OCI-LY7 (cell line): ENCODE data around the gene IGDCC3. TPM values are rescaled to one million over a fixed set of nuclear protein-coding genes. Genes with fewer than 3 reads are reported as not detected.

Experiments used
- BruUV-seq: library from RNA; stranded (reverse); fragments of 400-500 nt; replicated peaks from 2 replicates; lab custom pipeline; 2021; lab: Mats Ljungman, UMichigan
- CTCF ChIA-PET: fragments of 300-600 bp; sonication (Branson Sonifier 250); formaldehyde crosslinking; loops from one replicate; lab custom pipeline; 2022; ENCODE audit warnings: antibody characterized with exemption; ENCODE audit not compliant: unreplicated experiment; lab: Charles Lee
- POLR2A ChIA-PET: fragments of 300-600 bp; sonication (Branson Sonifier 250); formaldehyde crosslinking; loops from one replicate; lab custom pipeline; 2022; ENCODE audit warnings: antibody characterized with exemption; lab: Charles Lee
- DNase-seq: peaks from one replicate; pipeline ENCODE4 v3.0.0-alpha.2; 2015; ENCODE audit warnings: low spot score
- H2AFZ ChIP-seq: fragments of 200-600 bp; sonication (generic), shearing (Covaris generic); 2 replicates; pipeline ENCODE4 v1.6.1; 2014; ENCODE audit warnings: mild to moderate bottlenecking, antibody characterized with exemption, low read length, moderate library complexity
- H3K27ac ChIP-seq: fragments of 200-600 bp; sonication (generic); 2 replicates; pipeline ENCODE4 v1.5.1; 2014; ENCODE audit warnings: mixed run types, low read depth, mild to moderate bottlenecking, moderate library complexity, low read length, inconsistent platforms; ENCODE audit not compliant: poor library complexity, severe bottlenecking
- H3K36me3 ChIP-seq: fragments of 200-600 bp; sonication (generic); 2 replicates; pipeline ENCODE4 v1.6.1; 2014; ENCODE audit warnings: mild to moderate bottlenecking, antibody characterized with exemption, low read length, moderate library complexity, mixed read lengths; ENCODE audit not compliant: insufficient read depth
- H3K4me1 ChIP-seq: fragments of 200-600 bp; sonication (generic); 2 replicates; pipeline ENCODE4 v1.5.1; 2014; ENCODE audit warnings: mild to moderate bottlenecking, low read length; ENCODE audit not compliant: insufficient read depth, poor library complexity, severe bottlenecking
- H3K4me2 ChIP-seq: fragments of 200-600 bp; sonication (generic); 2 replicates; pipeline ENCODE4 v1.6.1; 2014; ENCODE audit warnings: mild to moderate bottlenecking, low read length
- H3K4me3 ChIP-seq: fragments of 200-600 bp; sonication (generic); 2 replicates; pipeline ENCODE4 v1.5.1; 2014; ENCODE audit warnings: mild to moderate bottlenecking, low read depth, low read length; ENCODE audit not compliant: poor library complexity, severe bottlenecking
- H3K79me2 ChIP-seq: fragments of 200-600 bp; sonication (generic); 2 replicates; pipeline ENCODE4 v1.6.1; 2016; ENCODE audit warnings: low read depth, mild to moderate bottlenecking, low read length, moderate library complexity, mixed read lengths; ENCODE audit not compliant: insufficient read depth
- H3K9me2 ChIP-seq: fragments of 200-600 bp; sonication (generic); 2 replicates; pipeline ENCODE4 v1.6.1; 2016; ENCODE audit warnings: mild to moderate bottlenecking, low read length, mixed read lengths; ENCODE audit not compliant: insufficient read depth
- H3K9me3 ChIP-seq: fragments of 200-600 bp; sonication (generic); 2 replicates; pipeline ENCODE4 v1.6.1; 2014; ENCODE audit warnings: mild to moderate bottlenecking, mixed run types, low read length, mixed read lengths
- H4K20me1 ChIP-seq: fragments of 200-600 bp; sonication (generic); 2 replicates; pipeline ENCODE4 v1.6.1; 2014; ENCODE audit warnings: mild to moderate bottlenecking, antibody characterized with exemption, low read length, moderate library complexity, mixed read lengths; ENCODE audit not compliant: insufficient read depth
- EZH2phosphoT487 ChIP-seq: fragments of 200-600 bp; sonication (generic); IDR thresholded peaks from 2 replicates; pipeline ENCODE4 v1.6.1; 2018; ENCODE audit warnings: low read depth, borderline replicate concordance, mild to moderate bottlenecking, mixed run types, antibody characterized with exemption, low read length, moderate library complexity, mixed read lengths
- intact Hi-C: fragments of 100-400 bp; cut with micrococcal nuclease; formaldehyde crosslinking; loops from one replicate; pipeline ENCODE4 v1.10.0; 2022; ENCODE audit not compliant: unreplicated experiment
- total RNA-seq, 2 experiments: library from RNA; depleted of rRNA in 1 of 2; stranded (reverse); fragments of >200 nt in 1 of 2; shearing (Covaris generic) in 1 of 2; gene quantifications; 2 replicates each; pipeline ENCODE4 v1.2.3, GENCODE V29; 2014 to 2022
- TF ChIP-seq, protein P1 (sequence below): fragments of 200-600 bp; sonication (generic); conservative IDR thresholded peaks from 2 replicates; pipeline ENCODE4 v1.5.1; 2014; ENCODE audit warnings: mild to moderate bottlenecking, antibody characterized with exemption, low read length, moderate library complexity, mixed read lengths

IGDCC3 gene
- total RNA-seq, 2 experiments from 2014 or later: not detected

DNA sequence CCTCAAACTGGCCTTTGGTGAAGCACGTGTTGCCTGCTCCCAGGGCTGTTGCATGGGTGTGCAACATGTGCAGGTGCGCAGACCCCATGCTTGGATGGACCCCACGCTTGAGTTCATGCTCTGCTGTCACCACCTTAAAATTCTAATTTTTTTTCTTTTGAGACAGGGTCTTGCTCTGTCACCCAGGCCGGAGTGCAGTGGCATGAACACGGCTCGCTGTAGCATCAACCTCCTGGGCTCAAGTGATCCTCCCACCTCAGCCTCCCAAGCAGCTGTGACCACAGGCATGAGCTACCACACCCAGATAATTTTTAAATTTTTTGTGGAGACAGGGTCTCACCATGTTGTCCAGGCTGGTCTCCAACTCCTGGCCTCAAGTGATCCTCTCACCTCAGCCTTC is 9.1 kb upstream of the IGDCC3 start:
- Histone ChIP-seq H4K20me1 (no peaks in the 10 kb centered on the region), H3K9me3 (no peaks in the 10 kb centered on the region), H3K4me3 (no peak overlapping the region), H3K79me2 (no peaks in the 10 kb centered on the region), H2AFZ (no peak overlapping the region), H3K9me2 (no peaks in the 10 kb centered on the region), H3K36me3 (no peaks in the 10 kb centered on the region), H3K4me2 (no peak overlapping the region), H3K27ac (no peak overlapping the region), H3K4me1 (peaks cover 8% of the 10 kb centered on the region)
- ChIA-PET CTCF (no interaction called here), POLR2A (no interaction called here)
- intact Hi-C loops: no loop called here
- DNase-seq: no peak
- BruUV-seq: no TSS peak
- no peak for TF ChIP-seq EZH2phosphoT487
- TF ChIP-seq, protein P1, sequence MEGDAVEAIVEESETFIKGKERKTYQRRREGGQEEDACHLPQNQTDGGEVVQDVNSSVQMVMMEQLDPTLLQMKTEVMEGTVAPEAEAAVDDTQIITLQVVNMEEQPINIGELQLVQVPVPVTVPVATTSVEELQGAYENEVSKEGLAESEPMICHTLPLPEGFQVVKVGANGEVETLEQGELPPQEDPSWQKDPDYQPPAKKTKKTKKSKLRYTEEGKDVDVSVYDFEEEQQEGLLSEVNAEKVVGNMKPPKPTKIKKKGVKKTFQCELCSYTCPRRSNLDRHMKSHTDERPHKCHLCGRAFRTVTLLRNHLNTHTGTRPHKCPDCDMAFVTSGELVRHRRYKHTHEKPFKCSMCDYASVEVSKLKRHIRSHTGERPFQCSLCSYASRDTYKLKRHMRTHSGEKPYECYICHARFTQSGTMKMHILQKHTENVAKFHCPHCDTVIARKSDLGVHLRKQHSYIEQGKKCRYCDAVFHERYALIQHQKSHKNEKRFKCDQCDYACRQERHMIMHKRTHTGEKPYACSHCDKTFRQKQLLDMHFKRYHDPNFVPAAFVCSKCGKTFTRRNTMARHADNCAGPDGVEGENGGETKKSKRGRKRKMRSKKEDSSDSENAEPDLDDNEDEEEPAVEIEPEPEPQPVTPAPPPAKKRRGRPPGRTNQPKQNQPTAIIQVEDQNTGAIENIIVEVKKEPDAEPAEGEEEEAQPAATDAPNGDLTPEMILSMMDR: no peak

DNA sequence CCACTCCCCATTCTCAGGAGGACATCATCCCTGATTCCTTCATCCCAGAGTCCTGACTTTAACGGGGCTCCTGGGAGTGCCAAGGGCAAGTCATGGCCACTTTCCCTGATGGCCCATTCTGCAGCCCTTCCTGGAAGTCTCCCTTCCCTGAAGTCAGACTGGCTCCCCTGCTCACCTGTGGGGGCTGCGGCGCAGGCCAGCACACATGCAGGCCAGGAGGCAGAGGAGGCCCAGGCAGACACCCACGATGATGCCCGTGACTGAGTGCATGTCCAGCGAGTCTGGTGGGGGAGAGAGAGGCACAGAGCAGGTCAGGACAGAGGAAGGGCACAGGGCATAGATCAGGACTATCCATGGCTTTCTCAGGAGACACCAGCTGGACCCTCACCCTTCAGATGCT is 8.6 kb upstream of the IGDCC3 start:
- Histone ChIP-seq H3K4me2 (no peak overlapping the region), H3K36me3 (no peaks in the 10 kb centered on the region), H3K79me2 (no peaks in the 10 kb centered on the region), H3K4me3 (no peak overlapping the region), H3K4me1 (peaks cover 8% of the 10 kb centered on the region), H2AFZ (no peak overlapping the region), H3K27ac (no peak overlapping the region), H3K9me3 (no peaks in the 10 kb centered on the region), H4K20me1 (no peaks in the 10 kb centered on the region), H3K9me2 (no peaks in the 10 kb centered on the region)
- CTCF ChIA-PET: interaction anchor here (0.6 kb wide), 1 partner anchor 20 kb away, joined by 3 read pairs; no protein-coding TSS in a partner anchor
- TF ChIP-seq, protein P1: no peak
- no peak for TF ChIP-seq EZH2phosphoT487
- no peak for DNase-seq
- BruUV-seq: no TSS peak
- POLR2A ChIA-PET: no interaction called here
- intact Hi-C loops: no loop called here

DNA sequence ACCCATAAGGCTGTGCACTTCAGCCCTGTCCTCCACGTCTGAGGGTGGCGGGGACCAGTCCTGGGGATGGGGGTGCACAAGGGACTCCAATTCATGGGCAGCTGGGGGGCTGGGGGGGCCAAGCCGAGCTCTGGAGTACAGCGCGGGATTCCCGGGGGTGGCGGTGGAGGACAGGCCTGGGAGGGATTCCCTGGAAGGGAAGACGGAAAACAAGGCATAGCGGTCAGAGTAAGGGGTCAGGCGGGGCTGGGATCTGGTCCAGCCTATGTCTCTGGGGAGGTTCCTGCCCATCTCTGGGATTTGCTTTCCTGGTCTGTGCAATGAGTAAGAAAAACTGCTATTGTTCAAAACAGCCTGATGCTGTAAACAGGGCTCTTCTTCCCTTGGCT is 8.1 kb upstream of the IGDCC3 start:
- Histone ChIP-seq H3K27ac (no peak overlapping the region), H3K4me2 (no peak overlapping the region), H3K9me3 (no peaks in the 10 kb centered on the region), H3K79me2 (no peaks in the 10 kb centered on the region), H3K36me3 (no peaks in the 10 kb centered on the region), H3K4me1 (peaks cover 8% of the 10 kb centered on the region), H2AFZ (no peak overlapping the region), H4K20me1 (no peaks in the 10 kb centered on the region), H3K4me3 (no peak overlapping the region), H3K9me2 (no peaks in the 10 kb centered on the region)
- TF ChIP-seq, protein P1: peak; percentile 32; the same call in 1 of the 2 replicates
- TF ChIP-seq EZH2phosphoT487: no peak
- BruUV-seq: no TSS peak
- no peak for DNase-seq
- POLR2A ChIA-PET: no interaction called here
- intact Hi-C loops: loop anchor here (1.0 to 2.0 kb wide), 4 partner anchors 68 to 353 kb away; partner anchors contain the start of gene CLPX
- CTCF ChIA-PET: interaction anchor here (0.6 to 1.5 kb wide), 3 partner anchors 20 to 636 kb away, joined by 3 to 5 read pairs (median 4); no protein-coding TSS in a partner anchor
